HepG2 (cell line): ENCODE measurements around the gene ATP10A. TPM values are rescaled to one million over a fixed set of nuclear protein-coding genes. Genes with fewer than 3 reads are reported as not detected.

Experiments used
- ATAC-seq: fragments of 200-7000 bp; cut with Tn5 transposase; 3 replicates; pipeline ENCODE4 v1.9.1; 2020; ENCODE audit warnings: mild to moderate bottlenecking, moderate library complexity
- BruUV-seq: library from RNA; stranded (reverse); fragments of 400-500 nt; replicated peaks from 2 replicates; lab custom pipeline; 2021; lab: Mats Ljungman, UMichigan
- CTCF ChIA-PET: fragments of 300-600 bp; formaldehyde crosslinking; extraction: SDS; loops from one replicate; lab custom pipeline; 2021; ENCODE audit warnings: low total read pairs, inconsistent platforms, low intra/inter-chr PET ratio; lab: Yijun Ruan, JAX
- POLR2A ChIA-PET: fragments of 350-600 bp; sonication (Branson Sonifier 250); formaldehyde crosslinking; loops from one replicate; lab custom pipeline; 2020; ENCODE audit warnings: antibody characterized with exemption, inconsistent platforms; lab: Yijun Ruan, JAX
- DNase-seq: peaks from one replicate; pipeline ENCODE4 v3.0.0-alpha.2; 2015; ENCODE audit warnings: low spot score
- FAIRE-seq: peaks from 3 replicates; lab custom pipeline; 2011; peaks lifted over from hg19 to GRCh38; lab: Jason Lieb, UNC
- H2AFZ ChIP-seq: one replicate; pipeline ENCODE4 v1.6.1; 2011; ENCODE audit warnings: low read length, inconsistent platforms
- H3K27ac ChIP-seq: fragments of 300-600 bp; 3 replicates; pipeline ENCODE4 v1.8.0; 2011; ENCODE audit warnings: mixed run types, mild to moderate bottlenecking, mixed read lengths, low read length, inconsistent platforms; ENCODE audit not compliant: insufficient read depth; ENCODE audit errors: extremely low read length
- H3K27me3 ChIP-seq, 2 experiments: fragments of 200-600 bp in 1 of 2; 2 replicates in 1 of 2; 3 replicates in 1 of 2; pipeline versions ENCODE4 v1.6.0 to v1.8.0; 2011; ENCODE audit warnings: low read length in 2 of 2, mild to moderate bottlenecking in 2 of 2, moderate library complexity in 2 of 2, inconsistent platforms in 1 of 2; ENCODE audit not compliant: insufficient read depth in 2 of 2, control insufficient read depth in 1 of 2
- H3K36me3 ChIP-seq, 2 experiments: fragments of 200-600 bp in 1 of 2; replicated peaks in 1 of 2; 2 replicates in 1 of 2; 3 replicates in 1 of 2; pipeline versions ENCODE4 v1.5.1 to v1.8.0; 2011; ENCODE audit warnings: low read length in 2 of 2, inconsistent platforms in 1 of 2; ENCODE audit not compliant: insufficient read depth in 2 of 2, control insufficient read depth in 1 of 2
- H3K4me1 ChIP-seq: 2 replicates; pipeline ENCODE4 v1.5.1; 2012; ENCODE audit warnings: low read length, inconsistent platforms; ENCODE audit not compliant: insufficient read depth
- H3K4me2 ChIP-seq: 2 replicates; pipeline ENCODE4 v1.6.0; 2011; ENCODE audit warnings: low read depth, low read length, inconsistent platforms
- H3K4me3 ChIP-seq, 3 experiments: fragments of 200-600 bp in 1 of 3; sonication (generic), shearing (Covaris generic) in 1 of 3; replicated peaks in 1 of 3; 2 replicates each; pipeline ENCODE4 v1.5.1; 2011 to 2016; ENCODE audit warnings: low read length in 3 of 3, inconsistent platforms in 2 of 3, low read depth in 2 of 3, mild to moderate bottlenecking in 2 of 3, control low read depth in 1 of 3, mixed read lengths in 1 of 3; ENCODE audit not compliant: insufficient read depth in 1 of 3
- H3K79me2 ChIP-seq: one replicate; pipeline ENCODE4 v1.6.1; 2011; ENCODE audit warnings: low read length, inconsistent platforms; ENCODE audit not compliant: insufficient read depth
- H3K9ac ChIP-seq: 2 replicates; pipeline ENCODE4 v1.6.0; 2011; ENCODE audit warnings: mild to moderate bottlenecking, low read depth, low read length, inconsistent platforms; ENCODE audit not compliant: insufficient read depth
- H3K9me3 ChIP-seq: 2 replicates; pipeline ENCODE4 v1.5.1; 2012; ENCODE audit warnings: mild to moderate bottlenecking, low read length
- H4K20me1 ChIP-seq: 2 replicates; pipeline ENCODE4 v1.6.0; 2011; ENCODE audit warnings: inconsistent platforms, mild to moderate bottlenecking, low read length, moderate library complexity; ENCODE audit not compliant: insufficient read depth
- GPBP1L1 ChIP-seq: sonication (generic); formaldehyde crosslinking; IDR thresholded peaks from 2 replicates; pipeline ENCODE4 v1.5.0; 2020; ENCODE audit warnings: mild to moderate bottlenecking, missing genetic modification reagents
- HOXA3 ChIP-seq: sonication (generic); formaldehyde crosslinking; IDR thresholded peaks from 2 replicates; pipeline ENCODE4 v1.5.0; 2020; ENCODE audit warnings: missing genetic modification reagents
- IKZF1 ChIP-seq: fragments of 450-650 bp; IDR thresholded peaks from 2 replicates; pipeline ENCODE4 v1.7.1; 2016
- MAFK ChIP-seq, 2 experiments: IDR thresholded peaks in 1 of 2; conservative IDR thresholded peaks in 1 of 2; 2 replicates each; pipeline ENCODE4 v1.6.1; 2011; ENCODE audit warnings: improper control_type of control experiment in 2 of 2, low read length in 2 of 2
- MXI1 ChIP-seq: IDR thresholded peaks from 3 replicates; pipeline ENCODE4 v1.6.1; 2012; ENCODE audit warnings: low read depth, low read length, inconsistent platforms, borderline replicate concordance
- PHB2 ChIP-seq: fragments of 450-650 bp; IDR thresholded peaks from 2 replicates; pipeline ENCODE4 v1.6.1; 2018; ENCODE audit not compliant: partially characterized antibody
- PPARG ChIP-seq: conservative IDR thresholded peaks from 2 replicates; pipeline ENCODE4 v1.6.1; 2016; ENCODE audit warnings: missing biosample characterization, missing genetic modification reagents
- RARG ChIP-seq: sonication (generic); formaldehyde crosslinking; IDR thresholded peaks from 2 replicates; pipeline ENCODE4 v1.4.0; 2020; ENCODE audit warnings: low read depth, mild to moderate bottlenecking, missing genetic modification reagents
- SOX13 ChIP-seq, 3 experiments: fragments of 450-650 bp in 1 of 3; sonication (generic) in 1 of 3; formaldehyde crosslinking in 1 of 3; IDR thresholded peaks in 2 of 3; conservative IDR thresholded peaks in 1 of 3; 2 replicates each; pipeline versions ENCODE4 v1.5.0 to v1.6.1; 2016 to 2020; ENCODE audit warnings: antibody characterized with exemption in 1 of 3, mild to moderate bottlenecking in 1 of 3, missing compliant biosample characterization in 1 of 3, missing genetic modification reagents in 1 of 3, moderate library complexity in 1 of 3
- TP53 ChIP-seq: sonication (generic); formaldehyde crosslinking; conservative IDR thresholded peaks from 2 replicates; pipeline ENCODE4 v1.4.0; 2020; ENCODE audit warnings: missing genetic modification reagents
- U2AF1 ChIP-seq: fragments of 200-400 bp; formaldehyde crosslinking; optimal IDR thresholded peaks from 2 replicates; pipeline ENCODE3; 2017; ENCODE audit warnings: mild to moderate bottlenecking, low read depth, low read length
- ZBTB4 ChIP-seq: sonication (generic); formaldehyde crosslinking; IDR thresholded peaks from 2 replicates; pipeline ENCODE4 v1.4.0; 2020; ENCODE audit warnings: missing genetic modification reagents, mild to moderate bottlenecking, borderline replicate concordance
- ZNF746 ChIP-seq: sonication (generic); formaldehyde crosslinking; IDR thresholded peaks from 2 replicates; pipeline ENCODE4 v1.8.0; 2022; ENCODE audit warnings: mild to moderate bottlenecking, missing genetic modification reagents
- ZXDC ChIP-seq: sonication (generic); formaldehyde crosslinking; IDR thresholded peaks from 2 replicates; pipeline ENCODE4 v1.5.0; 2020; ENCODE audit warnings: mild to moderate bottlenecking, missing genetic modification reagents
- WGBS: methylation state at CpG from one replicate; pipeline ENCODE4 v1.1.6; 2017; ENCODE audit warnings: low lambda C conversion rate; 5-methylcytosine and 5-hydroxymethylcytosine counted together
- in situ Hi-C: cut with HindIII; loops from 2 replicates; pipeline ENCODE4 v1.10.0; 2017; ENCODE audit warnings: low pct_unique_long_range_greater_than_20kb; ENCODE audit not compliant: extremely low pct_ligation_motif_present
- intact Hi-C: fragments of 100-400 bp; cut with micrococcal nuclease; formaldehyde crosslinking; loops from one replicate; pipeline ENCODE4 v1.10.0; 2022; ENCODE audit not compliant: unreplicated experiment
- polyA plus RNA-seq, 8 experiments: library from polyadenylated mRNA; depleted of rRNA in 3 of 8; stranded (reverse) in 7 of 8; unstranded in 1 of 8; fragments of >200 nt; fragmentation: Illumina TruSeq in 4 of 8; extraction: Trizol in 4 of 8; gene quantifications; 2 replicates each; pipeline versions ENCODE4 v1.2.1 to v1.2.3, GENCODE V29; 2011 to 2016; ENCODE audit warnings: low read depth in 4 of 8, missing spikeins in 1 of 8, mixed read lengths in 1 of 8; ENCODE audit not compliant: insufficient read depth in 1 of 8
- total RNA-seq, 5 experiments: library from RNA; depleted of rRNA; stranded (reverse); fragments of >200 nt; fragmentation: Illumina TruSeq; extraction: Trizol; gene quantifications; 2 replicates each; pipeline ENCODE4 v1.2.3, GENCODE V29; 2016; ENCODE audit warnings: low read depth in 1 of 5

The ATP10A gene
- total and polyA plus RNA-seq, 2 of the 13 experiments (the other 11 are each of a cell fraction or from before 2014, with no cell fraction given), result 0.58 to 4.2 TPM

- no peak for TF ChIP-seq ZXDC
- no peak for TF ChIP-seq SOX13 (IDR thresholded peaks at IDR 0.05)
- no peak for TF ChIP-seq SOX13 (CRISPR knock-in tag; conservative IDR thresholded peaks at IDR 0.05 in 1 of 2, IDR thresholded peaks at IDR 0.05 in 1 of 2)
- no peak for TF ChIP-seq RARG (CRISPR knock-in tag)
- TF ChIP-seq GPBP1L1 (CRISPR knock-in tag), result no peak
Measured at GRCh38 chr15:25883463-25884259, 20.5 kb upstream of the ATP10A start (continued).

GRCh38 chr15:25882466-25882865 lies 19.3 kb upstream of the ATP10A start:
- Histone ChIP-seq H3K9me3 (no peaks in the 10 kb centered on the region), H3K79me2 (no peaks in the 10 kb centered on the region), H3K27me3 (no peaks in the 10 kb centered on the region; a peak in 1 of 5 replicates), H3K4me2 (no peak overlapping the region), H3K4me1 (peaks cover 26% of the 10 kb centered on the region), H2AFZ (no peak overlapping the region), H3K27ac (no peak overlapping the region), H4K20me1 (no peaks in the 10 kb centered on the region), H3K4me3 (no peak overlapping the region), H3K9ac (no peak overlapping the region), H3K36me3 (no peaks in the 10 kb centered on the region)
- WGBS, result 55% methylated on average over 2 of the region's 2 CpGs
- in situ Hi-C loops, result no loop called here
- FAIRE-seq (no peak), ATAC-seq (no peak), DNase-seq (no peak)
- intact Hi-C loops, result no loop called here
- POLR2A ChIA-PET, result no interaction called here
- BruUV-seq, result no TSS peak
- CTCF ChIA-PET, result no interaction called here
- TF ChIP-seq ZBTB4 (CRISPR knock-in tag) (no peak), TP53 (no peak), PPARG (CRISPR knock-in tag) (no peak), MAFK (conservative IDR thresholded peaks at IDR 0.05 in 1 of 2, IDR thresholded peaks at IDR 0.05 in 1 of 2; ENCODE audit: low read length in 2 of 2) (no peak), PHB2 (no peak), MXI1 (no peak), IKZF1 (no peak), U2AF1 (no peak), HOXA3 (no peak), ZNF746 (no peak)
